HepG2 (cell line): Measurements from ENCODE around the gene PRMT6. TPM values are rescaled to one million over a fixed set of nuclear protein-coding genes. Genes with fewer than 3 reads are reported as not detected.

Experiments used
- BRF2 ChIP-seq: sonication (generic); formaldehyde crosslinking; IDR thresholded peaks from 2 replicates; pipeline ENCODE4 v1.8.1; 2022; ENCODE audit warnings: mild to moderate bottlenecking, missing genetic modification reagents
- CCDC6 ChIP-seq: sonication (generic); formaldehyde crosslinking; IDR thresholded peaks from 2 replicates; pipeline ENCODE4 v1.8.1; 2022; ENCODE audit warnings: mild to moderate bottlenecking, missing genetic modification reagents, moderate library complexity
- FOXC1 ChIP-seq: sonication (generic); formaldehyde crosslinking; IDR thresholded peaks from 2 replicates; pipeline ENCODE4 v1.8.0; 2022; ENCODE audit warnings: mild to moderate bottlenecking, missing genetic modification reagents, borderline replicate concordance
- HNF4G ChIP-seq, 2 experiments: sonication (generic) in 1 of 2; formaldehyde crosslinking in 1 of 2; IDR thresholded peaks; 2 replicates each; pipeline versions ENCODE4 v1.4.0 to v1.6.1; 2011 to 2020; ENCODE audit warnings: borderline replicate concordance in 2 of 2, low read depth in 2 of 2, mild to moderate bottlenecking in 2 of 2, low read length in 1 of 2, missing genetic modification reagents in 1 of 2, moderate library complexity in 1 of 2
- IRF2 ChIP-seq: IDR thresholded peaks from 2 replicates; pipeline ENCODE4 v1.6.1; 2018; ENCODE audit warnings: missing genetic modification reagents, missing compliant biosample characterization
- NFKBIZ ChIP-seq: IDR thresholded peaks from 2 replicates; pipeline ENCODE4 v1.6.1; 2018; ENCODE audit warnings: missing genetic modification reagents, missing compliant biosample characterization
- PTBP1 ChIP-seq: fragments of 200-400 bp; formaldehyde crosslinking; IDR thresholded peaks from 2 replicates; pipeline ENCODE4 v1.6.1; 2018; ENCODE audit warnings: low read length, low read depth; ENCODE audit not compliant: poor library complexity, severe bottlenecking
- RERE ChIP-seq: IDR thresholded peaks from 2 replicates; pipeline ENCODE4 v1.6.1; 2016; ENCODE audit warnings: low read depth, missing genetic modification reagents, missing compliant biosample characterization
- ZBTB49 ChIP-seq: sonication (generic); formaldehyde crosslinking; IDR thresholded peaks from 2 replicates; pipeline ENCODE4 v1.4.0; 2020; ENCODE audit warnings: missing genetic modification reagents, borderline replicate concordance
- ZNF609 ChIP-seq: sonication (generic); formaldehyde crosslinking; IDR thresholded peaks from 2 replicates; pipeline ENCODE4 v1.4.0; 2020; ENCODE audit warnings: mild to moderate bottlenecking, missing genetic modification reagents, borderline replicate concordance
- ZNF672 ChIP-seq: sonication (generic); formaldehyde crosslinking; IDR thresholded peaks from 2 replicates; pipeline ENCODE4 v1.8.1; 2022; ENCODE audit warnings: missing genetic modification reagents
- ZNF784 ChIP-seq: sonication (generic); formaldehyde crosslinking; IDR thresholded peaks from 2 replicates; pipeline ENCODE4 v1.5.1; 2020; ENCODE audit warnings: missing genetic modification reagents, mild to moderate bottlenecking, borderline replicate concordance
- polyA plus RNA-seq, 8 experiments: library from polyadenylated mRNA; depleted of rRNA in 3 of 8; stranded (reverse) in 7 of 8; unstranded in 1 of 8; fragments of >200 nt; fragmentation: Illumina TruSeq in 4 of 8; extraction: Trizol in 4 of 8; gene quantifications; 2 replicates each; pipeline versions ENCODE4 v1.2.1 to v1.2.3, GENCODE V29; 2011 to 2016; ENCODE audit warnings: low read depth in 4 of 8, missing spikeins in 1 of 8, mixed read lengths in 1 of 8; ENCODE audit not compliant: insufficient read depth in 1 of 8
- total RNA-seq, 5 experiments: library from RNA; depleted of rRNA; stranded (reverse); fragments of >200 nt; fragmentation: Illumina TruSeq; extraction: Trizol; gene quantifications; 2 replicates each; pipeline ENCODE4 v1.2.3, GENCODE V29; 2016; ENCODE audit warnings: low read depth in 1 of 5

PRMT6 gene
- total and polyA plus RNA-seq, 2 of the 13 experiments (the other 11 are each of a cell fraction or from before 2014, with no cell fraction given), result 8.1 to 15.8 TPM

- TF ChIP-seq ZBTB49 (CRISPR knock-in tag) (no peak), NFKBIZ (no peak), RERE (CRISPR knock-in tag) (no peak), HNF4G (IDR thresholded peaks at IDR 0.05; ENCODE audit: borderline replicate concordance, low read depth, low read length) (no peak), HNF4G (CRISPR knock-in tag; IDR thresholded peaks at IDR 0.05; ENCODE audit: borderline replicate concordance, low read depth) (no peak; the same call in 1 of the 2 replicates), IRF2 (CRISPR knock-in tag) (peak; percentile 71; the same call in 1 of the 2 replicates), FOXC1 (CRISPR knock-in tag) (peak; percentile 80), CCDC6 (CRISPR knock-in tag) (no peak), ZNF784 (CRISPR knock-in tag) (no peak), ZNF609 (no peak), PTBP1 (no peak), BRF2 (no peak), ZNF672 (CRISPR knock-in tag) (no peak)
Observed at GRCh38 chr1:107056426-107057196, at the start of gene PRMT6 (continued).
